ENCODE data around the gene GPSM3. TPM values are rescaled to one million over a fixed set of nuclear protein-coding genes. Genes with fewer than 3 reads are reported as not detected.

Gene GPSM3
- total and polyA plus RNA-seq, 2 of the 13 experiments (the other 11 are each of a cell fraction or from before 2014, with no cell fraction given): 0.18 to 6.2 TPM

DNA sequence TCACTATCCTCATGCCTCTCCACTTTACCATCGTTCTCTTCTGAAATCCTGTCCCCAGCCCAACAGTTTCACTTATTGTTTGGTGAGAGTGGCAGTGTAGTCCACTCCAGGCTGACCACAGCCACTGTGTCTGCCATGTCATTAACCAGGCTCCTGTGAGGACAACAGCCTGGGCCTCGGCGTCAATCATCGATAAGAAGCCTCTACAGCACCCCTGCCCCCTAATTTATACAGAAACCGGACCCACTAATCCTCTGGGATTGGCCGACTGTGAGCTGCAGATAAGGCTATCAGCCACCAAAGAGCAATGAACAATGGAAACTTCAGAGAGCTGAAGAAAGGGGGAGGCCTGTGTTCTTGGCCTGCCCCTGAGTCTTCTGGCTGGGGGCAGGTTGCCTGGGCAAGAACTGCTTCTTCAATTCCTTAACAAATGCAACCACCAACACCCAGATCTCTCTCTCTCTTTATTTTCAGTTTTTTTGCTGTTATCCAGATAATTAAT lies 24.6 kb downstream of the GPSM3 start:
- ChIA-PET CTCF (ENCODE audit: low intra/inter-chr PET ratio, low total read pairs) (interaction anchor here (0.9 kb wide), 1 partner anchor 49 kb away, joined by 3 read pairs; no protein-coding TSS in a partner anchor), POLR2A (interaction anchor here (1.3 to 1.5 kb wide), 2 partner anchors 9 to 10 kb away, joined by 3 to 5 read pairs; partner anchors contain the start of gene AGPAT1)
- Histone ChIP-seq H3K9me3 (ENCODE audit: low read length) (no peaks in the 10 kb centered on the region), H3K79me2 (ENCODE audit: insufficient read depth, low read length) (peaks cover 6% of the 10 kb centered on the region), H3K4me3 (replicated peaks in 1 of 3; ENCODE audit: insufficient read depth in 1 of 3, low read depth in 2 of 3, low read length in 3 of 3) (no peak overlapping the region), H3K9ac (ENCODE audit: insufficient read depth, low read depth, low read length) (no peak overlapping the region), H3K4me1 (ENCODE audit: insufficient read depth, low read length) (peaks cover 5% of the 10 kb centered on the region), H3K27ac (ENCODE audit: extremely low read length, insufficient read depth, low read length) (no peak overlapping the region), H4K20me1 (ENCODE audit: insufficient read depth, low read length) (no peaks in the 10 kb centered on the region), H3K4me2 (ENCODE audit: low read depth, low read length) (no peak overlapping the region), H3K27me3 (ENCODE audit: control insufficient read depth in 1 of 2, insufficient read depth in 2 of 2, low read length in 2 of 2) (no peaks in the 10 kb centered on the region), H3K36me3 (replicated peaks in 1 of 2; ENCODE audit: control insufficient read depth in 1 of 2, insufficient read depth in 2 of 2, low read length in 2 of 2) (peaks cover 20 to 55% of the 10 kb centered on the region in 2 experiments), H2AFZ (ENCODE audit: low read length) (no peak overlapping the region)
- no peak for ATAC-seq
- 89% methylated on average over 6 of the region's 6 CpGs for WGBS (ENCODE audit: low lambda C conversion rate)
- TSS peak; percentile 41 for BruUV-seq (replicated peaks)
- intact Hi-C loops (cut with micrococcal nuclease; ENCODE audit: unreplicated experiment): no loop called here
- no peak for FAIRE-seq
- no peak for DNase-seq (ENCODE audit: low spot score)
- in situ Hi-C loops (cut with HindIII; ENCODE audit: extremely low pct_ligation_motif_present, low pct_unique_long_range_greater_than_20kb): no loop called here
- TF ChIP-seq, protein P1, sequence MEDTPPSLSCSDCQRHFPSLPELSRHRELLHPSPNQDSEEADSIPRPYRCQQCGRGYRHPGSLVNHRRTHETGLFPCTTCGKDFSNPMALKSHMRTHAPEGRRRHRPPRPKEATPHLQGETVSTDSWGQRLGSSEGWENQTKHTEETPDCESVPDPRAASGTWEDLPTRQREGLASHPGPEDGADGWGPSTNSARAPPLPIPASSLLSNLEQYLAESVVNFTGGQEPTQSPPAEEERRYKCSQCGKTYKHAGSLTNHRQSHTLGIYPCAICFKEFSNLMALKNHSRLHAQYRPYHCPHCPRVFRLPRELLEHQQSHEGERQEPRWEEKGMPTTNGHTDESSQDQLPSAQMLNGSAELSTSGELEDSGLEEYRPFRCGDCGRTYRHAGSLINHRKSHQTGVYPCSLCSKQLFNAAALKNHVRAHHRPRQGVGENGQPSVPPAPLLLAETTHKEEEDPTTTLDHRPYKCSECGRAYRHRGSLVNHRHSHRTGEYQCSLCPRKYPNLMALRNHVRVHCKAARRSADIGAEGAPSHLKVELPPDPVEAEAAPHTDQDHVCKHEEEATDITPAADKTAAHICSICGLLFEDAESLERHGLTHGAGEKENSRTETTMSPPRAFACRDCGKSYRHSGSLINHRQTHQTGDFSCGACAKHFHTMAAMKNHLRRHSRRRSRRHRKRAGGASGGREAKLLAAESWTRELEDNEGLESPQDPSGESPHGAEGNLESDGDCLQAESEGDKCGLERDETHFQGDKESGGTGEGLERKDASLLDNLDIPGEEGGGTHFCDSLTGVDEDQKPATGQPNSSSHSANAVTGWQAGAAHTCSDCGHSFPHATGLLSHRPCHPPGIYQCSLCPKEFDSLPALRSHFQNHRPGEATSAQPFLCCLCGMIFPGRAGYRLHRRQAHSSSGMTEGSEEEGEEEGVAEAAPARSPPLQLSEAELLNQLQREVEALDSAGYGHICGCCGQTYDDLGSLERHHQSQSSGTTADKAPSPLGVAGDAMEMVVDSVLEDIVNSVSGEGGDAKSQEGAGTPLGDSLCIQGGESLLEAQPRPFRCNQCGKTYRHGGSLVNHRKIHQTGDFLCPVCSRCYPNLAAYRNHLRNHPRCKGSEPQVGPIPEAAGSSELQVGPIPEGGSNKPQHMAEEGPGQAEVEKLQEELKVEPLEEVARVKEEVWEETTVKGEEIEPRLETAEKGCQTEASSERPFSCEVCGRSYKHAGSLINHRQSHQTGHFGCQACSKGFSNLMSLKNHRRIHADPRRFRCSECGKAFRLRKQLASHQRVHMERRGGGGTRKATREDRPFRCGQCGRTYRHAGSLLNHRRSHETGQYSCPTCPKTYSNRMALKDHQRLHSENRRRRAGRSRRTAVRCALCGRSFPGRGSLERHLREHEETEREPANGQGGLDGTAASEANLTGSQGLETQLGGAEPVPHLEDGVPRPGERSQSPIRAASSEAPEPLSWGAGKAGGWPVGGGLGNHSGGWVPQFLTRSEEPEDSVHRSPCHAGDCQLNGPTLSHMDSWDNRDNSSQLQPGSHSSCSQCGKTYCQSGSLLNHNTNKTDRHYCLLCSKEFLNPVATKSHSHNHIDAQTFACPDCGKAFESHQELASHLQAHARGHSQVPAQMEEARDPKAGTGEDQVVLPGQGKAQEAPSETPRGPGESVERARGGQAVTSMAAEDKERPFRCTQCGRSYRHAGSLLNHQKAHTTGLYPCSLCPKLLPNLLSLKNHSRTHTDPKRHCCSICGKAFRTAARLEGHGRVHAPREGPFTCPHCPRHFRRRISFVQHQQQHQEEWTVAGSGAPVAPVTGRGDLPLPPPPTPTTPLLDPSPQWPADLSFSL (CRISPR knock-in tag; IDR thresholded peaks at IDR 0.05): no peak
- peak; percentile 57 for TF ChIP-seq RBM22 (optimal IDR thresholded peaks at IDR 0.05; ENCODE audit: low read length)
